Gastrocnemius medialis (tissue), 4 donors: ENCODE measurements around the gene E2F4. TPM values are rescaled to one million over a fixed set of nuclear protein-coding genes. Genes with fewer than 3 reads are reported as not detected.

Experiments used
- ATAC-seq, 2 donors: fragments of 150-250 bp; one replicate each; pipeline ENCODE4 v1.9.1; 2016
- DNase-seq, 2 donors: peaks; one replicate each; pipeline ENCODE4 v3.0.0-alpha.2; 2019
- H3K27ac ChIP-seq, 4 donors: fragments of 200-600 bp; sonication (generic); 1 replicate in 1 of 4; 2 replicates in 3 of 4; pipeline ENCODE4 v1.5.1; 2016 to 2018; ENCODE audit warnings: mild to moderate bottlenecking in 2 of 4, moderate library complexity in 1 of 4
- H3K27me3 ChIP-seq, 3 donors: fragments of 200-600 bp; sonication (generic) in 2 of 3; 1 replicate in 1 of 3; 2 replicates in 2 of 3; pipeline versions ENCODE4 v1.5.1 to v1.6.0; 2016 to 2019; ENCODE audit warnings: mild to moderate bottlenecking in 1 of 3, moderate library complexity in 1 of 3
- H3K36me3 ChIP-seq, 2 donors: fragments of 200-600 bp; sonication (generic) in 1 of 2; one replicate each; pipeline ENCODE4 v1.5.1; 2017 to 2018
- H3K4me1 ChIP-seq, 2 donors: fragments of 200-600 bp; sonication (generic) in 1 of 2; one replicate each; pipeline ENCODE4 v1.5.1; 2016 to 2017; ENCODE audit warnings: mild to moderate bottlenecking in 2 of 2
- H3K4me3 ChIP-seq, 4 donors: fragments of 200-600 bp; sonication (generic) in 3 of 4; 1 replicate in 1 of 4; 2 replicates in 3 of 4; pipeline ENCODE4 v1.5.1; 2016 to 2019; ENCODE audit warnings: mild to moderate bottlenecking in 2 of 4
- H3K9me3 ChIP-seq, 3 donors: fragments of 200-600 bp; sonication (generic) in 2 of 3; 1 replicate in 1 of 3; 2 replicates in 2 of 3; pipeline ENCODE4 v1.5.1; 2016 to 2019
- CTCF ChIP-seq, 5 experiments: fragments of 450-650 bp in 3 of 5; fragments of 200-600 bp in 2 of 5; sonication (generic) in 2 of 5; IDR thresholded peaks in 4 of 5; conservative IDR thresholded peaks in 1 of 5; 1 replicate in 4 of 5; 2 replicates in 1 of 5; pipeline ENCODE4 v1.5.1; 2016 to 2019; ENCODE audit warnings: antibody characterized with exemption in 5 of 5, mild to moderate bottlenecking in 3 of 5, moderate library complexity in 3 of 5
- POLR2A ChIP-seq, 2 donors: fragments of 450-650 bp; IDR thresholded peaks; one replicate each; pipeline ENCODE4 v1.6.1; 2017; ENCODE audit warnings: antibody characterized with exemption in 2 of 2, mild to moderate bottlenecking in 2 of 2, moderate library complexity in 2 of 2
- in situ Hi-C, 4 donors: fragments of 200-750 bp; cut with MboI; loops; one replicate each; pipeline versions ENCODE4 v1.15.0 to v1.8.0; 2017; ENCODE audit warnings: low sequenced_read_pairs in 4 of 4
- intact Hi-C: fragments of 100-400 bp; cut with DNase I; formaldehyde crosslinking; loops from one replicate; pipeline ENCODE4 v1.15.1; 2023; ENCODE audit warnings: low total_unique reads
- total RNA-seq, 4 donors: library from RNA; depleted of rRNA; stranded (reverse); fragments of >200 nt; gene quantifications; one replicate each; pipeline versions ENCODE4 v1.1.0 to v1.2.3, GENCODE V29; 2016

The E2F4 gene
- total RNA-seq, 4 donors from 2014 or later = 67.8 to 114 (median 96.5) TPM

GRCh38 chr16:67236563-67237395, 44.8 kb downstream of the E2F4 start:
- Histone ChIP-seq H3K27ac (peak overlapping the region; percentile 94 to 99 (median 98)), H3K4me3 (no peak overlapping the region), H3K27me3 (no peaks in the 10 kb centered on the region), H3K36me3 (peaks cover 0 to 74% of the 10 kb centered on the region in 2 donors), H3K9me3 (no peaks in the 10 kb centered on the region), H3K4me1 (peaks cover 34 to 35% of the 10 kb centered on the region in 2 donors)
- DNase-seq (peak; percentile 43 to 82), ATAC-seq (peak in 1 of 2 donors; percentile 18)
- intact Hi-C loops = no loop called here
- in situ Hi-C loops = no loop called here
- TF ChIP-seq POLR2A (IDR thresholded peaks at IDR 0.05) = no peak
- TF ChIP-seq CTCF (IDR thresholded peaks at IDR 0.05 in 4 of 5, conservative IDR thresholded peaks at IDR 0.05 in 1 of 5) = no peak

- Histone ChIP-seq H3K9me3 (no peaks in the 10 kb centered on the region), H3K27ac (peak overlapping the region; percentile 94 to 99 (median 98)), H3K27me3 (no peaks in the 10 kb centered on the region), H3K4me3 (no peak overlapping the region), H3K36me3 (peaks cover 0 to 71% of the 10 kb centered on the region in 2 donors), H3K4me1 (peaks cover 43 to 44% of the 10 kb centered on the region in 2 donors)
- TF ChIP-seq CTCF (IDR thresholded peaks at IDR 0.05 in 4 of 5, conservative IDR thresholded peaks at IDR 0.05 in 1 of 5) = no peak
- no peak for TF ChIP-seq POLR2A (IDR thresholded peaks at IDR 0.05)
- in situ Hi-C loops = no loop called here
- DNase-seq (no peak), ATAC-seq (no peak)
- intact Hi-C loops = no loop called here
Observed at GRCh38 chr16:67237396-67238277, 45.7 kb downstream of the E2F4 start.

- intact Hi-C loops (no loop called here), in situ Hi-C loops (no loop called here)
- H3K27me3 ChIP-seq = no peaks in the 10 kb centered on the region
- H3K36me3 ChIP-seq = peaks cover 0 to 65% of the 10 kb centered on the region in 2 donors
- H3K9me3 ChIP-seq = no peaks in the 10 kb centered on the region
- no peak for TF ChIP-seq CTCF (IDR thresholded peaks at IDR 0.05 in 4 of 5, conservative IDR thresholded peaks at IDR 0.05 in 1 of 5)
- no peak for TF ChIP-seq POLR2A (IDR thresholded peaks at IDR 0.05)
- no peak overlapping the region for H3K4me3 ChIP-seq
- DNase-seq = no peak
- H3K4me1 ChIP-seq = peaks cover 49 to 50% of the 10 kb centered on the region in 2 donors
- no peak for ATAC-seq
- H3K27ac ChIP-seq = peak overlapping the region; percentile 94 to 99 (median 98)
Observed at GRCh38 chr16:67238278-67238575, 46.3 kb downstream of the E2F4 start.

- intact Hi-C loops (no loop called here), in situ Hi-C loops (no loop called here)
- DNase-seq (peak; percentile 56 to 59), ATAC-seq (no peak)
- Histone ChIP-seq H3K27ac (peak overlapping the region; percentile 94 to 99 (median 98)), H3K9me3 (no peaks in the 10 kb centered on the region), H3K4me3 (no peak overlapping the region), H3K27me3 (no peaks in the 10 kb centered on the region), H3K4me1 (peaks cover 56 to 57% of the 10 kb centered on the region in 2 donors), H3K36me3 (peaks cover 0 to 58% of the 10 kb centered on the region in 2 donors)
- TF ChIP-seq POLR2A (IDR thresholded peaks at IDR 0.05) = no peak
- TF ChIP-seq CTCF (IDR thresholded peaks at IDR 0.05 in 4 of 5, conservative IDR thresholded peaks at IDR 0.05 in 1 of 5) = no peak
Observed at GRCh38 chr16:67238806-67239470, 47.0 kb downstream of the E2F4 start.
